LHCN-M2 (cell line): Measurements from ENCODE around the gene ART5. TPM values are rescaled to one million over a fixed set of nuclear protein-coding genes. Genes with fewer than 3 reads are reported as not detected.
"Not testable (repeated sequence)": the region's sequence is repeated elsewhere in the genome, so short reads cannot be mapped to it uniquely, and the experiment has no call there.

Source experiments
- DNase-seq: peaks from one replicate; pipeline ENCODE4 v3.0.0-alpha.2; 2012; ENCODE audit warnings: low read depth
- total RNA-seq: library from RNA; depleted of rRNA; stranded (reverse); fragments of >200 nt; gene quantifications from 2 replicates; pipeline ENCODE4 v1.2.3, GENCODE V29; 2014

Gene ART5
- total RNA-seq, 1 experiment from 2014 or later: 0.11 TPM

DNA sequence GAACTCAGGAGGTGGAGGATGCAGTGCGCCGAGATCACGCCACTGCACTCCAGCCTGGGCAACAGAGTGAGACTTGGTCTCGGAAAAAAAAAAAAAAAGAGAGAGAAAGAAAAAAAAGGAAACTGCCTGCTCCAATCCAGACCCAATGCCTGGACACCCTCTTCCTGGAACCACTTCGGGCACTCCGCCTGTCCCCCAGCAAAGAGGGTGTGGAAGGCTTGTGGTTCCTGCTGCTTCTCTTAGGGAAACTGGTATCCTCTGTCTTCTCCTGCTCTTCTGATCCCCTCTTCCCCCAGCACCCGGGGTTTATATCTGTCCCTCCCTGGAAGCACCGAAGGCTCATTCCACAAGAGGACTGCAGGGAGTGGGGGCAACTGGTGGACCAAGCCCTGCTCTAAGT is 16.5 kb upstream of the ART5 start:
- no peak for DNase-seq

DNA sequence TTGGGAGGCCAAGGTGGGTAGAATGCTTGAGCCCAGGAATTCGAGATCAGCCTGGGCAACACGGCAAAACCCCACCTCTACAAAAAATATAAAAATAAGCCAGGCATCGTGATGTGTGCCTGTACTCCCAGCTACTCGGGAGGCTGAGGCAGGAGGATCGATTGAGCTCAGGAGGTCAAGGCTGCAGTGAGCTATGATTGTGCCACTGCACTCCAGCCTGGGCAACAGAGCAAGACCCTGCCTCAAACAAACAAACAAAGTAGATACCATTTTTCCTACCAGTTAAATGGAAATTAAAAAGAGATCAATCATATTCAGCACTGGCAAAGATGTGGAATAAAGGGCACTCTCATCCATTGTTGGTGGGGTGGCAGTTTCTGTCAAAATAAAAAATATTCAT is 15.5 kb upstream of the ART5 start:
- DNase-seq: not testable (repeated sequence)

DNA sequence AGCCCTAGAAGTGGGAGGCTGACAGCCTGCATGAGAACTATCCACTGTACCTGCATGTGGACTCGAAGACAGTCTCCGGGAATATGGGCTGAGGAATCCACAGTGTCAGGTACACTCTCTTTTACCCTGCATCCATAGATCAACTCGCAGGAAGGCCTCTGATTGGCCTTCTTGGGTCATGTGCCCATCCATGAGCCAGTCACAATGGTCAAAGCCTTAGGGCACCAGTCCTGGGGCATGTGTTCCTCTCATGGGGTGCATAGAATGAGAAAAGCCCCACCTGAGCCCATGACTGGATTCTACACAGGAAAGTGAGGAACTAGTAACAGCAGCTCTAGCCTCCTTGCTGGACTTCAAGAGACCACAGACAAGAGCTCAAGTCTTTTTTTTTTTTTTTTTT is 13.8 kb upstream of the ART5 start:
- no peak for DNase-seq

DNA sequence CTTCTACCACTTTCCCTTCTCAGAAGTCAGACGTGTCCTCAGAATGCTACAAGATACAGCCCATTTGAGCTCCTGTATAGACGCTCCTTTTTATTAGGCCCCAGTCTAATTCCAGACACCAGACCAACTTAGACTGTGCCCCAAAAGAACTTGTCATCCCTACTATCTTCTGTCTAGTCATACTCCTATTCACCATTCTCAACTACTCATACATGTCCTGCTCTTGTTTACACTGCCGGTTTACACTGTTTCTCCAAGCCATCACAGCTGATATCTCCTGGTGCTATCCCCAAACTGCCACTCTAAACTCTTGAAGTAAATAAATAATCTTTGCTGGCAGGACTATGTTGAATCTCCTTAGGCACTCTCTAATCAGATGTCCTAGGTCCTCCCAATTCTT is 10.7 kb upstream of the ART5 start:
- DNase-seq: not testable (repeated sequence)

DNA sequence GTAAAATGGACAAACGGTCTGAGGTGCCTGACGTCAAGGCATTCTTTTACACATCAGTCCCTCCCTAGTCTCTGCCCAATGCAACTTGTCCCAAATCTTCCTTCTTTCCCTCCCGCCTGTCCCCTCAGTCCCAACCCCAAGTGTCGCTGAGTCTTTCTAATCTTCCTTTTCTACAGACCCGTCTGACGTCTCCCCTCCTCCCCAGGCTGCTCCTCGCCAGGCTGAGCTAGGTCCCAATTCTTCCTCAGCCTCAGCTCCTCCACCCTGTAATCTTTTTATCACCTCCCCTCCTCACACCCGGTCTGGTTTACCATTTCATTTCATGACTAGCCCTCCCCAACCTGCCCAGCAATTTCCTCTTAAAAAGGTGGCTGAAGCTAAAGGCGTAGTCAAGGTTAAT is 7.6 kb upstream of the ART5 start:
- DNase-seq: not testable (repeated sequence)

DNA sequence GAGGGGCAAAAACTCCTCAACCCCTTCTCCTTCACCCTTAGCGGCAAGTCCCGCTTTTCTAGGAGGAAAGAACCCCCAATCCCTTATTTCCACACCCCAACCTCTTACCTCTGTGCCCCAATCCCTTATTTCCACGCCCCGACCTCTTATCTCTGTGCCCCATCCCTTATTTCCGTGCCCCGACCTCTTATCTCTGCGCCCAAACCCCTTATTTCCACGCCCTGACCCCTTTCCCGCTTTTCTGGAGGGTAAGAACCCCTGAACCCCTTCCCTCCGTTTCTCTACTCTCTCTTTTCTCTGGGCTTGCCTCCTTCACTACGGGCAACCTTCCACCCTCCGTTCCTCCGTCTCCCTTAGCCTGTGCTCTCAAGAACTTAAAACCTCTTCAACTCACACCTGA is 7.1 kb upstream of the ART5 start:
- DNase-seq: not testable (repeated sequence)

DNA sequence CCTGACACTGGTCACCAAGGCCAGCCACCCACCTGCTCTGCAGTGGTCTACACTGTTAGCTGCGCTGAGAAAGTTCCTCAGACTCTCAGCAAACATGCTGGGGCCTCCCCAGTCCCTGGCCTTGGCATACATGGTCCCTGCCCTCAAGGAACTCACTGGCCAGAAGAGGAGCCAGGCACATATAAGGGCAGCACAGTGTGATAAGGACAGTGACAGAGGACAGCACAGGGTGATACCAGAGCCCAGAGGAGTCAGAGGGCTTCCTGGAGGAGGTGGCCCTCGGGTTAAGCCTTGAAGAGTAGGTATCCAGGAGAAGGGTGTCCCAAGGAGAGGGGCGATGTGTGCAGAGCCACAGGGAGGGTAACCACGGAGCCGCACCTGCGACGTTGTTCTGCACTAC is 3.8 kb upstream of the ART5 start:
- no peak for DNase-seq

DNA sequence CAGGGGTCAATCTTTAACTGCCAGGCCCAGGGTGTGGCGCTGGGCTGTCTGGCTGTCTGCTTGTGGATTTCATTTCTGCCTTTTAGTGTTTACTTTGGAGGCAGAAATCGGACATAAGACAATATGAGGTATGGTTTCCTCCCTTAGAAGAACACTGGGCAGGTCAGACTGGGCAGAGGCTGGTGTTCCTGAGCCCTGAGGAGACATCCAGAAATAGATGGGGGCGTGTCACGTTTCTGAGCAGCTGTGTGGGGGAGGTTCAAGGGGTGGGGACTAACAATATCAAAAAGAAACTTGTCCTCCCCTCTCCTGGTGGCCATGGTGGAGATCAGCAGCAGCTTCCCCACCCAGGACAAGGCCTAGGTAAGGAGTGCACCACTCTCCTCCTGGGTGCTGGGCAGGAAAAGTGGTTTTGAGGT is 3.0 kb upstream of the ART5 start, which contains the start of gene ART1:
TSS of gene ART1 (plus strand) at position 312 of the 419 bp plus-strand sequence. CDS start 14,086 bp downstream, outside the sequence.
- DNase-seq: peak; percentile 53

DNA sequence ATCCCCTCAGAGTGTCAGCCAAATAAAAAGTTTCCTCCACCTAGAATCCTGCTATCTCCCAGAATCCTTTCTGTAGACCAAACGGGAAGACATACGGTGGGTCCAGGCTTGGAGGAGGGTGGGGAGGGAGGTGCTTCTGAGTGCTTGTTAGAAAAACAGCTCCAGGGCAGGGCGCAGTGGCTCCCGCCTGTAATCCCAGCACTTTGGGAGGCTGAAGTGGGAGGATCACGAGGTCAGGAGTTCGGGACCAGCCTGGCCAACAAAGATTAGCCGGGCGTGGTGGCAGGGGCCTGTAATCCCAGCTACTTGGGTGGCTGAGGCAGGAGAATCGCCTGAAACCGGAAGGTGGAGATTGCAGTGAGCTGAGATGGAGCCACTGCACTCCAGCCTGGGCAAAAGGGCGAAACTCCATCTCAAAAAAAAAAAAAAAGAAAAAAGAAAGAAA is 1.3 kb upstream of the ART5 start:
- not testable (repeated sequence) for DNase-seq

DNA sequence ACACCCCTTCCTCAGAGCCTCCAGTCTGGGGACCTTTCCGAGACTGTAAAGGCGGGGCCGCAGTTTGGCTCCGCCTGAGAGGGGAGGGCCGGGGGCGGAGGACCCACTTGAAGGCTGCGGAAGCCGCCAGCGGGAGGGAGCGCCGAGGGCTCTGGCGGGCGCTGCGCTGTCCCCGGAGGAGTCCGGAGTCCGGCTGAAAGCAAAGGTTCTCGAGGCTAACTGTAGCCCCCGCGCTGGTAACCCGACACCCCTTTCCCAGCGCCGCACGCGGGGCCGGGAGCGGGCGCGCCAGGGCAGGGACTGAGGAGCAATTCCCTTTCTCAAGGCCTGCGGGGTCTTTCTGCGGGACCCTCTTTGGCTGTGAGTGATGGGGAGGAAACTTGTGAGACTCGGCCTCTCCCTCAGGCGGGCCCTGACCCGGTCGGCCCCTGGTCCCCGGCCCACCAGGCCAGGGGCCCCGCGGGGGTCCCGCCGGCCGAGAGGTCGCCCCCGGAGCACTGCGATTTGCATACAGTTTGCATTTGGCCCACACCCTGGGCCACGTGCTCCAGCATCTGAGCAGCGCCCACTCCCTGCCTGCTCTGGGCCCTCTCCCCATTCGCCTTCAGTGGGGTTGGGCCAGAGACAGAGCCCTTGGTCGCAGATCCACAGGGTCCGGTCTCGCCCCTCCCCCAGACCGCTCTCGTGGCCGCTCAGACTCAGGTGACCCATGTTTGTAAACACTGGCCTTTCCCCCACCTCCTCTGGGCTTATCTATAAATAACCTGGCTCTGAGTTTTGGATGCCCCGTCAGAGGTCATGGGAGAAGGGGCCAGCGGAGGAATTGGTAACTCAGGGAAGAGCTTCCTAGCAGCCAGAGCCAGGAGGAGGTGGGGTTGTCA is 519 bp upstream of the ART5 start:
- DNase-seq: peak; percentile 69

DNA sequence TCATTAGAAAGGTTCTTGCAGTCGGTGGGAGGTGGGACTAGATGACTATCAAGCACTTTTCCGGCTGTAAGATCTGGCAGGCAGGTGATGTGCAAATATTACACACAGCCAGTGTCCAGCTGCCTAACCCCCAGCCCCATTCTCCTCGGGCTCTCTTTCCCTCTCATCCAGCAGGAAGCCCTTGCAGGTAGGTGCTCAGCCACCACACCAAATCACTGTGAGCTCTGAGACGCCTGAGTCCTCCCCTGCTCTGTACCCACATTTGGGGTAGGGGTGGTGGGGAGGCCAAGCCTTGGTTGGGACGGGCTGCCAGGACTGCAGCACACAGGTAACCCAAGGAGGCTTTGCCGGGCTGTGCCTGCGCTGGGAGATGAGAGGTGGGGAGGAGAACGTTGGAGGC is 601 bp downstream of the ART5 start:
- no peak for DNase-seq

DNA sequence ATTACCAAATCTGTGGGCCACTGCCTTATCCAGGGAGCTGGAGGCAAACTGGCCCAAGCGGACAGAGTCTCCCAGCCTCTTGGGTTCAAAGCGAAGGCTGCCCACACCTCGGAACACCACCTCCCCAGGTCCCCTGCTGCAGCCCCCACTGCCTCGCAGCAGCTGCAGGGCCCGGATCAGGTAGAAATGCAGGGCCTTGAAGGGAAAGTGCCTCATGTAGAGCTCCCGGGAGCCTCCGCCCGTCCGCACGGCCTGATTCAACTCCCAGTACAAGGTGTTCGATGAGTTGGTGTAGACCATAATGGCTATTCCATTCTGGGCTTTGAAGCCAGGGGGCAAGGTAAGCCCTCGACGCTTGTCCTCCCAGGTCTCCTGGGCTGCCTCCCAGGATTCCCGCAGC is 2.0 kb downstream of the ART5 start:
- no peak for DNase-seq

DNA sequence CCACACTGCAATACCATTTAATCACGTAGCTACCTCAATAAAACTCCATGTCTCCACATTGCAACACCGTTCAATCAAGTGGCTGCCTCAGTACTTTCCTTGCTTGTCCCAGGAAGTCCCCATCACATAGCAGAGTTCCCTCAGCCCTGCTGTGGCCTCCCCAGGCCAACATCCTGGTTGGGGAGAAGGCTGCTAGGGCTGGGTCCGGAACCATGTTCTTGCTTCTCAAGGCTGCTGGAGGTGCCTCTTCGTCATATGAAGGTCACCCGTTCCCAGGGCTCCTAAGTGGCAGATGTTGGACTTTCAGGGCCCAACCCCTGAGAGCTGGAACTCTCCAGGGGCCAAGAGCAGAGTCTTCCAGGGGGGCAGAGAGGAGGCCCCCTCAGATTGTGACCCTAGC is 3.3 kb downstream of the ART5 start:
- DNase-seq: no peak

DNA sequence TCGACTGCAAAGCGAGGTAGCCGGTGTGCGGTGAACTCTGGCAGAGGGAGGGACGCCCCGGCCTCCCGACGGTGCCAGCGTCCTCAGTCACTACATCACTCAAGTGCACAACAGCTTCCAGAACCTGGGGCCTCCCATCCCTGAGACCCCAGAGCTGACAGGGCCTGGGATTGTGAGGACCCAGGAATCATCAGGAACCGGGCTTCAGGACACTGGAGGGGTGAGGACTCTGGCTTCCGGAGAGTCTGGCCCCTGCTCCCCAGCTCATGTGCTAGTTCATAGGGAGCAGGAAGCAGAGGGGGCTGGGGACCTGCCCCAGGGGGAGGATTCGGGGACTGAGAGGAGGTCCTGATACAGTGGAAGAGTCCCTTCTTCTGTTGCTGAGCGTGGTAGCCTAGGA is 4.6 kb downstream of the ART5 start:
- no peak for DNase-seq

DNA sequence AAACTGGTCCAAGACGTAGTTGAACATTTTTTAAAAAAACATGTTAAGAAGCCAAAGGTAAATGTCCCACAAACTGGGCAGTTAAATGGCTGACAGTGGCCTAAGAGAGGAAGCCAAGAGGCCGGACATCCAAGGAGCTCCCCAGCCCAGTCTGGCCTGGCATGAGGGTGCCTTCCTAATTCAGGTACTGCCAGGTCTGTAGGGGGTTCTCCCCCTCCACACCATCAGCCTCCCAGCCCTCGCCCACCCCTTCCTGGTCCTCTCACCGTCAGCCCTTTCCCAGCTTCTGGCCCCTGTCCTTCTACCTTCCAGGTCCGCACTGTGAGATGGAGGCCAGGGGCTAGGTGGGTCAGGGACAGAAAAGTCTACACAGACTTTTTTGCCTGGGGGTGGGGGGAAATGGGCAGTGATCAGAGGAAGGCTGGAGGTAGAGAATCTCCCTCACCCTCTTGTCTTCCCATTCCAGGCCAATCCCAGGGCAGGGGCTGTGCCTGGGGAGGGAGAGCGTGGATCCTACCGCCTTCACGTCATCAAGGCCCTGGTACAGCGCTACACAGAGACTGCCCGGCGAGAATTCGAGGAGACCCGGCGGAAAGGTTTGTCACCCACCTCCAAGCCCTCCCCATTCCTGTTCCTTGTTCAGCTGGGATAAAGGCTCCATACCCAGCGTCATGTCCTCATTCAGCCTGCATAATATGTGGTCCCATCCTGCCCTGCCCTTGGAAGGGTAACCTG is 6.0 kb downstream of the ART5 start:
- no peak for DNase-seq

DNA sequence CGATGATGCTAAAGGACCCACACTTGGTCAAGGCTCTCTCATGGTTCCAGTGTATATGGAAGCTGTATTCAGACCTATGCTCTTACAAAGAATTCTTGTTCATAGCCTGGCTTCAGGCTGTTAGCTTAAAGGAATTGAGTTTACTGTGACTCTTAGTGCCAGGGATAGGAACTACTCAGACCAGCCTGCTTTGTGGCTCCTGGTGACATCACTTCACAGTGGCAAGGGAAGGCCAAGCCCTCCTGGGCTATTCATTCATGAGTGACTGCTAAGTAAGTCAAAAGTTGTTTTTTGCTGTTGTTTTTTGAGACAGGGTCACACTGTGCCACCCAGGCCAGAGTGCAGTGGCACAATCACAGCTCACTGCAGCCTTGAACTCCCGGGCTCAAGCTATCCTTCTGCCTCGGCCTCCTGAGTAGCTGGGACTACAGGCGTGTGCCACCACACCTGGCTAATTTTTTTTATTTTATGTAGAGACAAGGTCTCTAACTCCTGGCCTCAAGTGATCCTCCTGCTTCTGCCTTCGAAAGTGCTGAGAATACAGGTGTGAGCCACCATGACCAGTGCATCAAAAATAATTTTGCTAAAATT is 9.6 kb downstream of the ART5 start:
- no peak for DNase-seq

DNA sequence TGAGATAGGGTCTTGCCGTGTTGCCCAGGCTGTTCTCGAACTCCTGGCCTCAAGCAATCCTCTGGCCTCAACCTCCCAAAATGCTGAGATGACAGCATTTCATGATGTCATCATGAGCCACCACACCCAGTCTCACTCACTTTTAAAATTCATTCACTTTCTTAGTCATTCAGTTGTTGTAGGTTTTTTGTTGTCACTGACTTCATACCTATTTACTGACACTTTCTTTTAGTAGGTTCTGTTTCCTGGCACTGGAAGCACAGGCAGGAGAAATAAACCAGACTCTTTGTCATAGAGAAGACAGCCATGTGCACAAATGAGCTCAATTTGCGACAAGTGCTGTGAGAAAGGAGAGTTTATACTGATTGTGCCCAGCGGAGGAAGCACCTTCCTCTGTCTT is 10.5 kb downstream of the ART5 start:
- no peak for DNase-seq

DNA sequence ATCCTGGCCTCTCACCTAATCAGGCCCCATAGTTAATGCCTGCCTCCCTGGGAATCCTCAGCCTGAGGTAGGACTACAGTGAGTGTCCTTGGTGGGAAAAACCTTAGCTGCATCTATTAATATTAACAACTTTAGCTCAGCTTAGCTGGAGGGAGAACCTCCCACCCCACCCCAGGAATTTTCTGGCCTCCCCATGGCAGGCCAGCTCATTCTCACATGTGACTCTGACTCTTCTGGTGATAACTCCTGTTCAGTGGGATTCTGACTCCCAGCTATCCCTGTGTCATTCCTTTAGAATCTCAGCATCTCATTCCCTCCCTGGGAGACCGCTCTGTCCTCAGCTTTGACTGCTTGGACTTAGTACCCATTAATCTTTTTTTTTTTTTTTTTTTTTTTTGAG is 14.5 kb downstream of the ART5 start:
- peak; percentile 77 for DNase-seq

DNA sequence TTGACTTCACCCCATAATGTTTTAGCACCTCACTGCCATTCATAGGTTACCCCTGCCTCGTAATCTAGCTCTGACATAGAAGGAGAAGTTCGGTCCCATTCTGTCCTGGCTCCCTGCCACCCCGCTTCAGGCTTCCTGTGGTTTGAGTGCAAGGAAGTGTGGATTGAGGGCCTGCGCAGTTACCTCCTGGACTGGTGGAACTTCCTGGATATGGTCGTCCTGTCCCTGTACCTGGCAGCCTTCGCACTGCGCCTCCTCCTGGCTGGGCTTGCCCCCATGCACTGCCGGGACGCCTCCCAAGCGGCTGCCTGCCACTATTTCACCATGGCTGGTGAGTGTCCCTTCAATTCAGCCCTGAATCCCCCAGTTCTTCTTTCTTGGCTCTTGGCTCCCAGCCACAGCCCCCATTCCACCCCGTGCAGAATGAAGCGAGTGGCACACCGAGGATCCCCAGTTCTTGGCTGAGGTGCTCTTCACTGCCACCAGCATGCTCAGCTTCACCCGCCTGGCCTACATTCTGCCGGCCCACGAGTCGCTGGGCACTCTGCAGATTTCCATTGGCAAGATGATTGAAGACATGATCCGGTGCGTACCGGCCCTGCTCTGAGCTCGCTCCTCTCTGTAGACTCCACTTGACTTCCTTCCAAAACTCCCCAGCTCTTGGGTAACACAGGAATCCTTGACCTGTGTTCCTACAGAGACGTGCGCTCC is 15.4 kb downstream of the ART5 start:
- no peak for DNase-seq

DNA sequence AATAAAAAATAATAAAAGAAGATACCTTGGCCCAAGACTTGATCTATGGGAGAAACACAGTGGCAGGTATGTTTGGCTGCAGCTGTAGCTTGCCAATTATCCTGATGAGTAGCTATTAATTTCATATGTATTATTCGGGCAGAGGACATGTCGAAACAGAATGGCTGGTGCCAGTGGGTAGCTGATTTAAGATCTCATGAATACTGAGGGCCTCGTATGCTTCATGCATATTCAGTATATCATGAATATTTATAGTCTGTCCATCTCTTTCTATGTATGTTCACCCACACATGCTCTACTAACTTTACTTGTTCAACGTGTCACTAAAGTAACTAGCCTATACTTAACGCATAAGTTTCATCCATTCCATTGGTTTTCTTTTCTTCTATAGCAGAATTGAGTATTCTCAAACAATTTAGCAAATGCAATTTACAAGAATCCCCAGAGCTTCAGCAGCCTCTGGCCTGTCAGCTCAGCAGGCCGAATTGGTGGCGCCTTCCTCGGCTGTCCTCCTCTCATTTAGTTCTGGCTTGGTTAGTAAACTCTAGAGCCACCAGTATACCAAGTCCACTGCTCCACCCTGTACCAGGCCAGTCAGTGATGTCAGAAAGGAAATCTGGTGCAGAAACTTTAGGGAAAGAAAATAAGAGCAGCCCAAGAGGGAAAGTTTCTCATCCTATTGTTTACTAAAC is 17.9 kb downstream of the ART5 start:
- no peak for DNase-seq

DNA sequence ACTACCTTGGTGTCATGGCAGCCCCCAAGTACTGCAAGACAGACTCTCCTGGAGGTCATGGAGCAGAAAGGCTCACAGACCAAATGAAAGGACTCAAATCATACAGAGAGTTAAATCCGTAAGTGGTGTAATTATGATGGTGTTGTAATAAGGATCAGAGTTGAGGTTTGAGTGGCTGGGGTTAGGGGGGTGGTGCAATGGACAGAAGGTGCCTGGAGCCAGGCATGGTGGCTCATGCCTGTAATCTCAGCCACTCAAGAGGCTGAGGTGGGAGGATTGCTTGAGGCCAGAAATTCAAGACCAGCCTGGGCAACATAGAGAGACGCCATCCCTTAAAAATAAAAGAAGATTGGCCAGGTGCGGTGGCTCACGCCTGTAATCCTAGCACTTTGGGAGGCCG is 18.7 kb downstream of the ART5 start:
- no peak for DNase-seq
